ENCODE measurements around the gene CCL21. TPM values are rescaled to one million over a fixed set of nuclear protein-coding genes. Genes with fewer than 3 reads are reported as not detected.

Gene CCL21
- total RNA-seq, 2 experiments from 2014 or later, result not detected

DNA sequence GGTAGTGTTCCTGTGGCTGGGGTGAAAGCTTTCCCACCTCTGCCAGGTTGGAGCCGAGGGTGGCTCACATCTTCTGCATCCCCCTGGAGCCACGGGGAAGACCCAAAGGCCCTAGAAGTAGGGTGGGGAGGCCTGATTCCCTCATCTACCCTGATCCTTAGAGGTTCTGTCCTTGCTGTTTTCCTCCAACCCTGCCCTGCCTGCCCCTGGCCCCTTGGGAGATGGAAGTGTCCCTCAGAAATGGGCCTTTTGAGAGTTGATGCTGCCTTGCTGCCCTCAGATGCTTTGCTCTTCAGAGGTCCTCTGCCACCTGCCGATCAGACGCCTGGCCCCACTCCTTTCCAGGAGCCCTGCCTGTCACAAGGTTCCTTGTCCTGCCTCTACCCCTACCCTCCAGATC, 25.1 kb downstream of the CCL21 start:
- no peaks in the 10 kb centered on the region for H3K4me1 Mint-ChIP-seq (ENCODE audit: low read depth)
- no peak overlapping the region for H3K4me3 Mint-ChIP-seq
- Histone ChIP-seq H3K27me3 (ENCODE audit: control insufficient read depth in 1 of 2, insufficient read depth in 2 of 2, low read length in 2 of 2) (no peaks in the 10 kb centered on the region), H3K27ac (ENCODE audit: low read depth in 1 of 2, low read length in 2 of 2) (no peak overlapping the region), H3K4me1 (ENCODE audit: insufficient read depth, low read length) (no peaks in the 10 kb centered on the region), H3K36me3 (ENCODE audit: insufficient read depth, low read length) (no peaks in the 10 kb centered on the region), H3K9me3 (ENCODE audit: control insufficient read depth in 1 of 2, insufficient read depth in 1 of 2, low read length in 2 of 2) (no peaks in the 10 kb centered on the region), H3K4me3 (ENCODE audit: low read length) (no peak overlapping the region)
- no peak overlapping the region for H3K27ac Mint-ChIP-seq
- intact Hi-C loops (cut with DNase I, micrococcal nuclease), result no loop called here
- TF ChIP-seq, protein P1, sequence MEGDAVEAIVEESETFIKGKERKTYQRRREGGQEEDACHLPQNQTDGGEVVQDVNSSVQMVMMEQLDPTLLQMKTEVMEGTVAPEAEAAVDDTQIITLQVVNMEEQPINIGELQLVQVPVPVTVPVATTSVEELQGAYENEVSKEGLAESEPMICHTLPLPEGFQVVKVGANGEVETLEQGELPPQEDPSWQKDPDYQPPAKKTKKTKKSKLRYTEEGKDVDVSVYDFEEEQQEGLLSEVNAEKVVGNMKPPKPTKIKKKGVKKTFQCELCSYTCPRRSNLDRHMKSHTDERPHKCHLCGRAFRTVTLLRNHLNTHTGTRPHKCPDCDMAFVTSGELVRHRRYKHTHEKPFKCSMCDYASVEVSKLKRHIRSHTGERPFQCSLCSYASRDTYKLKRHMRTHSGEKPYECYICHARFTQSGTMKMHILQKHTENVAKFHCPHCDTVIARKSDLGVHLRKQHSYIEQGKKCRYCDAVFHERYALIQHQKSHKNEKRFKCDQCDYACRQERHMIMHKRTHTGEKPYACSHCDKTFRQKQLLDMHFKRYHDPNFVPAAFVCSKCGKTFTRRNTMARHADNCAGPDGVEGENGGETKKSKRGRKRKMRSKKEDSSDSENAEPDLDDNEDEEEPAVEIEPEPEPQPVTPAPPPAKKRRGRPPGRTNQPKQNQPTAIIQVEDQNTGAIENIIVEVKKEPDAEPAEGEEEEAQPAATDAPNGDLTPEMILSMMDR (IDR thresholded peaks at IDR 0.05), result no peak
- ATAC-seq (ENCODE audit: poor library complexity) (no peak), DNase-seq (no peak)
- H3K27me3 Mint-ChIP-seq, result no peaks in the 10 kb centered on the region
- ChIA-PET POLR2A (no interaction called here), CTCF (no interaction called here)
- H3K36me3 Mint-ChIP-seq (ENCODE audit: low read depth), result peaks cover 4% of the 10 kb centered on the region
- no peaks in the 10 kb centered on the region for H3K9me3 Mint-ChIP-seq

DNA sequence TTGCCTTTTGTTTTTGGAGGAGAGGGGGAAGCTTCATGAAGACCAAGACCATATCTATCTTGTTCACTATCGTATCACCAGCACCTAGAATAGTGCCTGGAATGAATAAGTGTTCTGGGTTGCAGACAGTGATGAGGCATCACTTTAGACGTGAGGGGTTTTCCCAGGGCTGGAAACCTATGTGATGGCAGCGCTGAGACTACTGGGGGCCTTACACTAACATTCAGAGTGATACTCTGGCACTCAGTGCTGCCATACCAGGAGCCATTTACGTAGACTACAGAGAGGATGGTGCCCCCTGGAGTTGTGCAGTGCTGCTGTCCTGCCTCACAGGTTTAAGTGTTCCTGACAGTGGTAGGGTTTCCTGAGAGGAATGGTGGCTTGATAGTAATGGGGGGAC, 25.8 kb downstream of the CCL21 start:
- Mint-ChIP-seq H3K9me3 (no peaks in the 10 kb centered on the region), H3K27me3 (no peaks in the 10 kb centered on the region), H3K36me3 (ENCODE audit: low read depth) (peaks cover 5% of the 10 kb centered on the region), H3K27ac (no peak overlapping the region), H3K4me1 (ENCODE audit: low read depth) (no peaks in the 10 kb centered on the region), H3K4me3 (no peak overlapping the region)
- ChIA-PET POLR2A (no interaction called here), CTCF (no interaction called here)
- no peaks in the 10 kb centered on the region for H3K9me3 ChIP-seq (ENCODE audit: control insufficient read depth in 1 of 2, insufficient read depth in 1 of 2, low read length in 2 of 2)
- H3K27me3 ChIP-seq (ENCODE audit: control insufficient read depth in 1 of 2, insufficient read depth in 2 of 2, low read length in 2 of 2), result no peaks in the 10 kb centered on the region
- intact Hi-C loops (cut with DNase I, micrococcal nuclease), result no loop called here
- no peak overlapping the region for H3K27ac ChIP-seq (ENCODE audit: low read depth in 1 of 2, low read length in 2 of 2)
- TF ChIP-seq, protein P1 (IDR thresholded peaks at IDR 0.05), result no peak
- H3K36me3 ChIP-seq (ENCODE audit: insufficient read depth, low read length), result no peaks in the 10 kb centered on the region
- DNase-seq, result no peak
- no peak overlapping the region for H3K4me3 ChIP-seq (ENCODE audit: low read length)
- no peaks in the 10 kb centered on the region for H3K4me1 ChIP-seq (ENCODE audit: insufficient read depth, low read length)
- no peak for ATAC-seq (ENCODE audit: poor library complexity)

DNA sequence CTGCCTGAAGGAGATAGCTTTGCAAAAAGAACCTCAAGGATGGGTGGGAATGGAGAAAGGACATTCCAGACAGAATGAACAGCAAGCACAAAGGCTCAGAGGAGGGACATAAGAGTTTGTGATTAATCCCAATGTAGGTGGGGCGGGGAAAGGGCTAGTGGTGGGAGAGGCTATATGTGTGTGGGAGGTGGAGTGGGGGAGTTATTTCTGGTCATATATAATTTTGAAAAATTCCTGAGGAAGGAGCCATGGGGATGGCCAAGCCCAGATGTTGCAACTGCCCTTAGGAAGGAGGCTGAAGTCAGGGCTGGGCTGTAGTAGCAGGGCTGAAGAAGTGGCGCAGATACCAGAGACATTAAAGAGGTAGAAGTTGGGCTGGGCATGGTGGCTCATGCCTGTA, 34.1 kb downstream of the CCL21 start:
- intact Hi-C loops (cut with DNase I, micrococcal nuclease), result loop anchor here in 1 of 2 experiments (2.0 kb wide), 1 partner anchor 25 kb away; no protein-coding TSS in a partner anchor
- CTCF ChIA-PET, result interaction anchor here (0.9 to 1.1 kb wide), 2 partner anchors 31 to 56 kb away, joined by 3 to 4 read pairs; partner anchors contain the start of gene DCTN3
- Mint-ChIP-seq H3K27ac (no peak overlapping the region), H3K9me3 (no peaks in the 10 kb centered on the region), H3K36me3 (ENCODE audit: low read depth) (peaks cover 5% of the 10 kb centered on the region), H3K27me3 (no peaks in the 10 kb centered on the region), H3K4me3 (no peak overlapping the region), H3K4me1 (ENCODE audit: low read depth) (no peaks in the 10 kb centered on the region)
- H3K4me3 ChIP-seq (ENCODE audit: low read length), result no peak overlapping the region
- DNase-seq, result no peak
- H3K27me3 ChIP-seq (ENCODE audit: control insufficient read depth in 1 of 2, insufficient read depth in 2 of 2, low read length in 2 of 2), result no peaks in the 10 kb centered on the region
- no peaks in the 10 kb centered on the region for H3K4me1 ChIP-seq (ENCODE audit: insufficient read depth, low read length)
- peaks cover 0 to 5% of the 10 kb centered on the region in 2 experiments for H3K9me3 ChIP-seq (ENCODE audit: control insufficient read depth in 1 of 2, insufficient read depth in 1 of 2, low read length in 2 of 2)
- POLR2A ChIA-PET, result no interaction called here
- H3K36me3 ChIP-seq (ENCODE audit: insufficient read depth, low read length), result no peaks in the 10 kb centered on the region
- no peak overlapping the region for H3K27ac ChIP-seq (ENCODE audit: low read depth in 1 of 2, low read length in 2 of 2)
- TF ChIP-seq, protein P1 (IDR thresholded peaks at IDR 0.05), result no peak
- no peak for ATAC-seq (ENCODE audit: poor library complexity)
